Activated CD8-positive, alpha-beta T cell treated with anti-CD3 and anti-CD28 coated beads for 36 hours (primary cell): Measurements from ENCODE around the gene TNS4. TPM values are rescaled to one million over a fixed set of nuclear protein-coding genes. Genes with fewer than 3 reads are reported as not detected.

ENCODE experiments used
- ATAC-seq: fragments of 200-7000 bp; cut with Tn5 transposase; one replicate; pipeline ENCODE4 v1.10.0; 2021; ENCODE audit warnings: mild to moderate bottlenecking, moderate library complexity
- CTCF ChIA-PET: fragments of 350-600 bp; sonication (Branson Sonifier 250); formaldehyde crosslinking; loops from one replicate; lab custom pipeline; 2021; ENCODE audit warnings: antibody characterized with exemption; lab: Charles Lee
- POLR2A ChIA-PET: fragments of 350-600 bp; sonication (Branson Sonifier 250); formaldehyde crosslinking; loops from one replicate; lab custom pipeline; 2021; ENCODE audit warnings: antibody characterized with exemption; lab: Charles Lee
- DNase-seq: peaks from one replicate; pipeline ENCODE4 v3.0.0-alpha.2; 2020
- H3K27ac Mint-ChIP-seq: one replicate; pipeline ENCODE4 v1.8.0; 2021; ENCODE audit warnings: mild to moderate bottlenecking, mixed read lengths
- H3K27me3 Mint-ChIP-seq: one replicate; pipeline ENCODE4 v1.8.0; 2021; ENCODE audit warnings: mixed read lengths
- H3K36me3 Mint-ChIP-seq: one replicate; pipeline ENCODE4 v1.8.0; 2021; ENCODE audit warnings: low read depth, mixed read lengths
- H3K4me1 Mint-ChIP-seq: one replicate; pipeline ENCODE4 v1.8.0; 2021; ENCODE audit warnings: low read depth, mixed read lengths
- H3K4me3 Mint-ChIP-seq: one replicate; pipeline ENCODE4 v1.8.0; 2021; ENCODE audit warnings: mild to moderate bottlenecking, moderate library complexity, mixed read lengths
- H3K9me3 Mint-ChIP-seq: one replicate; pipeline ENCODE4 v1.8.0; 2021; ENCODE audit warnings: mixed read lengths
- intact Hi-C: fragments of 100-400 bp; cut with micrococcal nuclease; formaldehyde crosslinking; loops from one replicate; pipeline ENCODE4 v1.10.0; 2022
- total RNA-seq, 2 experiments: library from RNA; stranded (reverse); gene quantifications; one replicate each; pipeline ENCODE4 v1.2.3, GENCODE V29; 2021
- TF ChIP-seq, protein P1 (sequence below): fragments of 200-600 bp; IDR thresholded peaks from one replicate; pipeline ENCODE4 v1.8.0; 2022; ENCODE audit warnings: antibody characterized with exemption, mild to moderate bottlenecking

TNS4 gene
- total RNA-seq, 2 experiments from 2014 or later = 5.8 to 6.3 TPM

DNA sequence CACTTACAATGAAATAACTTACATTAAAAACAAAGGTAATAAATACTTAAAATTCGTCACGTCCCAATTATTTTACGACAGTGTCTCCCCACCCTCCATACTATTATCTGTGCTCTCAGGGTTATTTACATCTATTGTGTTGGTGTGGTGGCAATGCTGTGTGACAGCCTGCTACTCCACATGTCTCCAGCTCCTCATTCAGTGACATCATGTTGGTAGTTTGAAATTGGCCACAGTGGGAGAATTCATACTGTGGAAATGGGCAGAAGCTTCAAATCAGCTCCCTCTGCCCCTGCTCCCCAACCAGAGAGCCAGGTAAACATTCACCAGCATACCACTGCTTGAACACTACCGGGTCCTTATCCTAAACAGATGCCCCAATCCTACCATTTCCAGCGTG, 6.3 kb downstream of the TNS4 start:
- POLR2A ChIA-PET = interaction anchor here (0.8 to 1.2 kb wide), 2 partner anchors 14 to 16 kb away, joined by 3 read pairs; no protein-coding TSS in a partner anchor
- DNase-seq = no peak
- intact Hi-C loops = no loop called here
- ATAC-seq = no peak
- Mint-ChIP-seq H3K27me3 (peaks cover 5% of the 10 kb centered on the region), H3K4me1 (peaks cover 20% of the 10 kb centered on the region), H3K36me3 (no peaks in the 10 kb centered on the region), H3K27ac (no peak overlapping the region), H3K9me3 (no peaks in the 10 kb centered on the region), H3K4me3 (no peak overlapping the region)
- CTCF ChIA-PET = interaction anchor here (1.0 to 4.6 kb wide), 2 partner anchors 19 to 95 kb away, joined by 4 to 20 read pairs; no protein-coding TSS in a partner anchor
- TF ChIP-seq, protein P1, sequence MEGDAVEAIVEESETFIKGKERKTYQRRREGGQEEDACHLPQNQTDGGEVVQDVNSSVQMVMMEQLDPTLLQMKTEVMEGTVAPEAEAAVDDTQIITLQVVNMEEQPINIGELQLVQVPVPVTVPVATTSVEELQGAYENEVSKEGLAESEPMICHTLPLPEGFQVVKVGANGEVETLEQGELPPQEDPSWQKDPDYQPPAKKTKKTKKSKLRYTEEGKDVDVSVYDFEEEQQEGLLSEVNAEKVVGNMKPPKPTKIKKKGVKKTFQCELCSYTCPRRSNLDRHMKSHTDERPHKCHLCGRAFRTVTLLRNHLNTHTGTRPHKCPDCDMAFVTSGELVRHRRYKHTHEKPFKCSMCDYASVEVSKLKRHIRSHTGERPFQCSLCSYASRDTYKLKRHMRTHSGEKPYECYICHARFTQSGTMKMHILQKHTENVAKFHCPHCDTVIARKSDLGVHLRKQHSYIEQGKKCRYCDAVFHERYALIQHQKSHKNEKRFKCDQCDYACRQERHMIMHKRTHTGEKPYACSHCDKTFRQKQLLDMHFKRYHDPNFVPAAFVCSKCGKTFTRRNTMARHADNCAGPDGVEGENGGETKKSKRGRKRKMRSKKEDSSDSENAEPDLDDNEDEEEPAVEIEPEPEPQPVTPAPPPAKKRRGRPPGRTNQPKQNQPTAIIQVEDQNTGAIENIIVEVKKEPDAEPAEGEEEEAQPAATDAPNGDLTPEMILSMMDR = no peak

DNA sequence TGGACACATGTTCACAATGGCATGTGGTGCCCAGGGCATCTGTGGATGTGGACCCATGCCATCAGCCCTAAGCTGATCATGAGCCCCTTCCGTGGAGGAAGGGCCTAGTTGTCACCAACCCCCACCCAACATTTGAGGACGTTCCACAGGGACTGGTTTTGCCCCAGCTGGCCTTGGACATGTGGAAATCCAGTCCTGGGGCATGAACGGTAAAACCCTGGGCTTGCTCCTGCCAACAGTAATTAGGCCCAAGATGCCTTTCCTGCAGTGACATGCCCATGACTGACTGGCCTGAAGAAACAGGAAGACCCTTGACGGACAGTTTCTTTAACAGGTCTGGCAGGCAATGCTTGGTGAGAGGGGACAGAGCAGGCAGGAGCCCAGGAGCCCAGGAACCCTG, 7.7 kb downstream of the TNS4 start:
- peaks cover 32% of the 10 kb centered on the region for H3K4me1 Mint-ChIP-seq
- no peaks in the 10 kb centered on the region for H3K9me3 Mint-ChIP-seq
- CTCF ChIA-PET = interaction anchor here (0.6 to 4.6 kb wide), 4 partner anchors 12 to 44 kb away, joined by 3 to 20 read pairs (median 3); no protein-coding TSS in a partner anchor
- no peak overlapping the region for H3K4me3 Mint-ChIP-seq
- DNase-seq (no peak), ATAC-seq (no peak)
- TF ChIP-seq, protein P1 = no peak
- intact Hi-C loops = no loop called here
- no peak overlapping the region for H3K27ac Mint-ChIP-seq
- no peaks in the 10 kb centered on the region for H3K27me3 Mint-ChIP-seq
- H3K36me3 Mint-ChIP-seq = no peaks in the 10 kb centered on the region
- POLR2A ChIA-PET = no interaction called here

DNA sequence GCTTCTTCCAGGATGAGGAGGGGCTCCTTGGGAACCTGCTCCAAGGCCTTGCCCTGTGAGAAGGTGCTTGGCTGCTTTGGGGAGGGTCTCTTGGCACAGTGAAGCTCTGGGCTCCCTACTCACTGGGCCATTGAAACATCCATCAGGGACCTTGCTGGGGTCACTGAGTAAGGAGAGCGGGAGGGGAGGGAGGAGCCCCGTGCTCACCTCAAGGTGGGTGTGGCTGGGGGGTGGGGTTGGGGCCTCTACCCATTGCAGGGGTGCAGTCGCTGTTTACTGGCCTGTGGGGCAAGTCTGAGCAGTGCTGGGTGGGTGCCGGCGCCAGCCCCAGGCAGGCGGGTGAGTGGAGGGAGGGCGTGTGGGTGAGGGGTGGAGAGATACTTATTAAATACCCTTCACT, 9.9 kb downstream of the TNS4 start:
- intact Hi-C loops = no loop called here
- Mint-ChIP-seq H3K27me3 (no peaks in the 10 kb centered on the region), H3K36me3 (no peaks in the 10 kb centered on the region), H3K27ac (peak overlapping the region; percentile 13), H3K4me1 (peaks cover 37% of the 10 kb centered on the region), H3K9me3 (no peaks in the 10 kb centered on the region), H3K4me3 (no peak overlapping the region)
- DNase-seq (no peak), ATAC-seq (no peak)
- TF ChIP-seq, protein P1 = no peak
- ChIA-PET CTCF (interaction anchor here (2.1 kb wide), 1 partner anchor 15 kb away, joined by 12 read pairs; no protein-coding TSS in a partner anchor), POLR2A (interaction anchor here (1.3 to 2.1 kb wide), 3 partner anchors 10 to 58 kb away, joined by 3 to 12 read pairs (median 4); no protein-coding TSS in a partner anchor)

DNA sequence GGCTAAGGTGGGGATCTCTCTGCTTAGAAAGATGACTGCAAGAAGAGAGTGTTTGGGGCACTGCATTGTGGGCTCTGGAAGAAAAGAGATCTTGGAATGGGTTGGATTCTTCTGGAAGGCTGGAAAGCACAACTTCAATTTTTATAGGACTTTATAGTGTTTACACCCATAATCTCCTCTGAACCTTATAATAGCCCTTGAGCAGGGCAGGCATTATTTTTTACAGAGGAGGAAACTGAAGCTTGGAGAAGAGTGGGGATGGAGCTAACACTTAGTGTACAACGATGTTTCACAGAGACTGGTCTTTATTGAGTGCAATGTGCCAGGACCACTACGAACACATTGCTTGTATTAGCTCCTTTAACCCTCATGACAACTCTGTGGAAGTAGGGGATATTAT, 10.4 kb downstream of the TNS4 start:
- Mint-ChIP-seq H3K4me3 (no peak overlapping the region), H3K9me3 (no peaks in the 10 kb centered on the region), H3K27ac (no peak overlapping the region), H3K36me3 (no peaks in the 10 kb centered on the region), H3K4me1 (peaks cover 42% of the 10 kb centered on the region), H3K27me3 (no peaks in the 10 kb centered on the region)
- POLR2A ChIA-PET = interaction anchor here (1.2 to 2.1 kb wide), 5 partner anchors 10 to 116 kb away, joined by 3 to 12 read pairs (median 5); no protein-coding TSS in a partner anchor
- intact Hi-C loops = no loop called here
- CTCF ChIA-PET = interaction anchor here (2.1 kb wide), 1 partner anchor 15 kb away, joined by 12 read pairs; no protein-coding TSS in a partner anchor
- no peak for DNase-seq
- TF ChIP-seq, protein P1 = no peak
- no peak for ATAC-seq

DNA sequence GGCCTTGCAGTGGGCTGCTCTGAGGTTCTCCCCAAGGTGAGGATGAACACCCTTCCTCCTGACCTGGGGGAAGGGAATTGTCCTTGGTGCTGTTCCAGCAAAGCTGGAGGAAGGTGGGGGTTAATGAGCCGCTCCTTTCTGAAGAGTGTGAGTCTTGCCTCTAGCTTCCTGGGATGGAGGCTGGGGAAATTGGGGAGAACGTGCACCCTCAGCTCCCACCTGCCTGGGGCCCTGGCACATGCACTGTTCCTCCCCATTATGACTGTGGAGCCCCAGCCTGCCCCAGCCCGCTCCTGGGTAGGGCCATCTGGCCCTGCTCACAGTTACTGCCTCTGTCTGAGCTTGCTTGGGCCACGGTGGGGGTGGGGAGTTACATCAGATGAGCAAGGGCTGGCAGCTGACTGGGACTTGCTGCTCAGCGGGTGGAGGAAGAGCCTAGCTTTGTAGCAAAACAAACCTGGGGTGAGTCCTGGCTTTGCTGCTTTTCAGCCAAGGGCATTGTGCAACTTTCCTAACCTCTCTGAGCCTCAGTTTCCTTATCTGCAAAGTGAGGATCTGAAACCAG, 11.1 kb downstream of the TNS4 start:
- ATAC-seq (peak; percentile 41), DNase-seq (peak; percentile 51)
- ChIA-PET CTCF (interaction anchor here (2.1 kb wide), 1 partner anchor 14 kb away, joined by 12 read pairs; no protein-coding TSS in a partner anchor), POLR2A (interaction anchor here (1.0 to 2.1 kb wide), 6 partner anchors 8 to 117 kb away, joined by 3 to 12 read pairs (median 4); no protein-coding TSS in a partner anchor)
- Mint-ChIP-seq H3K36me3 (no peaks in the 10 kb centered on the region), H3K27ac (peak overlapping the region; percentile 73), H3K4me1 (peaks cover 47% of the 10 kb centered on the region), H3K9me3 (no peaks in the 10 kb centered on the region), H3K4me3 (no peak overlapping the region), H3K27me3 (no peaks in the 10 kb centered on the region)
- TF ChIP-seq, protein P1 = no peak
- intact Hi-C loops = no loop called here
